Kidney epithelial cell (primary cell): ENCODE measurements around the gene PLD1. TPM values are rescaled to one million over a fixed set of nuclear protein-coding genes. Genes with fewer than 3 reads are reported as not detected.

Source experiments
- DNase-seq: peaks from one replicate; pipeline ENCODE4 v3.0.0-alpha.2; 2010; ENCODE audit warnings: low read depth
- H3K27me3 ChIP-seq: 2 replicates; pipeline ENCODE4 v1.6.0; 2011; ENCODE audit warnings: low read length; ENCODE audit not compliant: control insufficient read depth, insufficient read depth
- H3K36me3 ChIP-seq: 2 replicates; pipeline ENCODE4 v1.5.1; 2011; ENCODE audit warnings: low read length; ENCODE audit not compliant: control insufficient read depth, insufficient read depth
- H3K4me3 ChIP-seq: 2 replicates; pipeline ENCODE4 v1.5.1; 2011; ENCODE audit warnings: low read depth, mild to moderate bottlenecking, control low read depth, low read length
- total RNA-seq: library from RNA; depleted of rRNA; stranded (reverse); fragments of >200 nt; gene quantifications from 2 replicates; pipeline ENCODE4 v1.2.3, GENCODE V29; 2015
- TF ChIP-seq, protein P1 (sequence below): IDR thresholded peaks from 2 replicates; pipeline ENCODE4 v1.5.1; 2011; ENCODE audit warnings: mild to moderate bottlenecking, moderate library complexity, low read length, control low read depth, inconsistent platforms; ENCODE audit not compliant: insufficient read depth, poor library complexity, severe bottlenecking

The PLD1 gene
- total RNA-seq, 1 donor from 2014 or later, result 5.8 TPM

- Histone ChIP-seq H3K27me3 (no peaks in the 10 kb centered on the region), H3K36me3 (no peaks in the 10 kb centered on the region), H3K4me3 (no peak overlapping the region)
- no peak for DNase-seq
- TF ChIP-seq, protein P1, sequence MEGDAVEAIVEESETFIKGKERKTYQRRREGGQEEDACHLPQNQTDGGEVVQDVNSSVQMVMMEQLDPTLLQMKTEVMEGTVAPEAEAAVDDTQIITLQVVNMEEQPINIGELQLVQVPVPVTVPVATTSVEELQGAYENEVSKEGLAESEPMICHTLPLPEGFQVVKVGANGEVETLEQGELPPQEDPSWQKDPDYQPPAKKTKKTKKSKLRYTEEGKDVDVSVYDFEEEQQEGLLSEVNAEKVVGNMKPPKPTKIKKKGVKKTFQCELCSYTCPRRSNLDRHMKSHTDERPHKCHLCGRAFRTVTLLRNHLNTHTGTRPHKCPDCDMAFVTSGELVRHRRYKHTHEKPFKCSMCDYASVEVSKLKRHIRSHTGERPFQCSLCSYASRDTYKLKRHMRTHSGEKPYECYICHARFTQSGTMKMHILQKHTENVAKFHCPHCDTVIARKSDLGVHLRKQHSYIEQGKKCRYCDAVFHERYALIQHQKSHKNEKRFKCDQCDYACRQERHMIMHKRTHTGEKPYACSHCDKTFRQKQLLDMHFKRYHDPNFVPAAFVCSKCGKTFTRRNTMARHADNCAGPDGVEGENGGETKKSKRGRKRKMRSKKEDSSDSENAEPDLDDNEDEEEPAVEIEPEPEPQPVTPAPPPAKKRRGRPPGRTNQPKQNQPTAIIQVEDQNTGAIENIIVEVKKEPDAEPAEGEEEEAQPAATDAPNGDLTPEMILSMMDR, result no peak
Measured at GRCh38 chr3:171849617-171850319, 39.5 kb upstream of the PLD1 start.

GRCh38 chr3:171847595-171848259 lies 37.4 kb upstream of the PLD1 start:
- no peaks in the 10 kb centered on the region for H3K36me3 ChIP-seq
- no peak for DNase-seq
- TF ChIP-seq, protein P1, result no peak

DNA sequence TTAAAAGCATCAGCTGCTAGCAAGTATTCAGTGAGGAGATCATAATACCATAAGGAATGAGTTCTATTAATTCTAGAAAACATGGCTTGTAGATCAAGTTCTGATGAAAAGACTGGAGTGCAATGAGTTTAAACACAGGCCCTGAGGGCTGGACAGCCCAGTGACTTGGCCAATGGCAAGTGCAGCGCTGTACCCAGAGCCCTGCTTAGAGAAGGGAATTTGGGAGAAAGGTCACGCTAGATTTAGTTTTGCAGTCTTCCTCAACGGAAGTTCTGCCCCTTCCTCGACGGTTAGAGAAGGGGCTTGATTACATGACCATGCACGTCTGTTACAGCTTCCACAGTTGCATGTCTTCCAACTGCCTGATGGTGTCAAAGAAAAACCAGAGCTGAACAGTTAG lies 36.9 kb upstream of the PLD1 start:
- Histone ChIP-seq H3K36me3 (no peaks in the 10 kb centered on the region), H3K27me3 (no peaks in the 10 kb centered on the region), H3K4me3 (no peak overlapping the region)
- no peak for DNase-seq
- TF ChIP-seq, protein P1, result no peak

More at GRCh38 chr3:171847595-171848259, 37.4 kb upstream of the PLD1 start:
- Histone ChIP-seq H3K4me3 (no peak overlapping the region), H3K27me3 (no peaks in the 10 kb centered on the region)

DNA sequence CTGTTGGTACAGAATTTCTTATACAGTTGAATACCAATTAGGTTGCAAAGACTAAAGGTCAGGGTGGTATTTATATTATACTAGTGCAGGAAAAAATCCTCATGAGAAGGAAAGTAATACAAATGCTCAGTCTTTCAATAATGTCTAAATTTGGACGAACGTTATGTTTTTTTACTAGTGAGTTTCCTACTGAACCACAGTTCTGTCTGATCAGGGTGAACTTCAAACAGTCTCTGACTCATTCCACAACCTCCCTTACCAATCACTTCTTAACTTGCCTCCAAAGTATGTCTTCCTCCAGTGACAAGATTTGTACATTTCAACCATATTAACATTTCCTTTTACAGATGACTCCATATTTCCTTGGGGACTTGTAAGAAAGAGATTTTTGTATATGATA lies 36.3 kb upstream of the PLD1 start:
- no peak for DNase-seq
- no peaks in the 10 kb centered on the region for H3K36me3 ChIP-seq
- H3K4me3 ChIP-seq, result no peak overlapping the region
- no peaks in the 10 kb centered on the region for H3K27me3 ChIP-seq
- TF ChIP-seq, protein P1, result no peak

DNA sequence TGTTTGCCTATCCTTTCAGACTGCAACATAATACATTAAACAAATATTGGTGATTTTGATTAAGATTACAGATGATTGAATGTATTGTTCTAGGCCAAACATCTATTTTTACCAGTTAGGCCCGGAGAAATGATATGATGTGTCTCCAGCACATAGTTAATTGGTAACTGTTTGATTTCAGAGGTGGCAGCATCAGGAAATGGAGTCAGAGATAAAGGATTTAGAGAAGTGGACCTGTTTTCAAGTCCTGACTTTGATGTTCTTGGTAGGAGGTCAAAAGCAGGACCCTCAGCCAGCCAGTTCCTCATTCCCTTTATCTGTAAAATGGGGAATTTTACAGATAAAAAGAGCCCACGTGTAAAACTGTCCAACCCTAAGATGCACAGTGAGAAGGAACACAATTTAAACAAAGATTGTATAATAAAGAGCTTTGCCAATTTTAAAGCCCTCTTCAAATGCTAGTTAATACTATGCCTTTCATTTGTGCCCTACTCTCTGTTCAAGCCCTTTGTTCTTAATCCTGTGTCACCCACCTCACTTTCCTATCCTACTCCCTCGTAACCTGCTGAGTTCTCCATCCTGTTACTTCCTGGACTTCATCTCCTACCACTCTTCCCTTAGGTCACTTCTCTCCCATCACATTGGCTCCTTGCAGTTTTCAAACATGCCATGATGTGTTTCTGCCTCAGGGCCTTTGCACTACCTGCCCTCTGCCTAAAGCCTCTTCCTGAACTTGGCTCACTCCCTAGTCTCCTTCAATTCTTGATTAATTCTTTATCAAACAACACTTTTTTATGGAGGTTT lies 35.4 kb upstream of the PLD1 start:
- no peak for DNase-seq
- Histone ChIP-seq H3K27me3 (no peaks in the 10 kb centered on the region), H3K36me3 (no peaks in the 10 kb centered on the region), H3K4me3 (no peak overlapping the region)
- TF ChIP-seq, protein P1, result no peak
